ENCODE data around the gene NRIP1.
"Not testable (repeated sequence)": the region's sequence is repeated elsewhere in the genome, so short reads cannot be mapped to it uniquely, and the experiment has no call there.

Gene NRIP1

DNA sequence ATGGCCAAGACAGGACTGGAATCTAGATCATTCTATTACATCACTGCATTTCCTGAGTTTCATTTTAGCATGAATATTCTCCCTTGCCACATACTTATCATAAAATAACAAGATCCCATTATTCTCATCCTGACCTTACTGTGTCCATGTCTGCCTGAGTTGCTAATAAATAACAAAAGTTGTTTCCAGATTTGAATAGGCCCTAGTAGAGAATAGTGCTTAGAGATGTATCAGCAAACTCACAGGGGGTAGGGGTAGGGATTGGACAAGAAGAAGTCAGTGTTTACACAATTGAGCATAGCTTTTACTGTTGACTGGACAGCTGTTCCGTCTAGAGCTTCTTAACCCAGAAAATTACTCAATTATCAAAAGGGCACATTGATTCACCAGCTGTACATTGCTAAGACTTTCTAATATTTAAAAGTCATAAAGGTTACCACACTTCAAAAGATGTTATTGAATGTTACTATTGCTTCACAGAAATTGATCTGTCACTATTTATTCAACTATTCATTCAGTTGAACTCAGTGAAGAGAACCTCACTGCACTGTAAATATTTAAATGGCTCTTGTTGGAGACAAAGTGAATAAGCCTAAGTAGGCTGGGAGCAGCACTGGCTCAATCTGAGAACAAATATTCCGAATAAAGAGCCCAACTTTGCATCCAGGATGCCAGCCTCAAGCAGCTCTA lies 121.9 kb downstream of the NRIP1 start:
- in situ Hi-C loops (cut with MboI; ENCODE audit: low sequenced_read_pairs) = no loop called here

DNA sequence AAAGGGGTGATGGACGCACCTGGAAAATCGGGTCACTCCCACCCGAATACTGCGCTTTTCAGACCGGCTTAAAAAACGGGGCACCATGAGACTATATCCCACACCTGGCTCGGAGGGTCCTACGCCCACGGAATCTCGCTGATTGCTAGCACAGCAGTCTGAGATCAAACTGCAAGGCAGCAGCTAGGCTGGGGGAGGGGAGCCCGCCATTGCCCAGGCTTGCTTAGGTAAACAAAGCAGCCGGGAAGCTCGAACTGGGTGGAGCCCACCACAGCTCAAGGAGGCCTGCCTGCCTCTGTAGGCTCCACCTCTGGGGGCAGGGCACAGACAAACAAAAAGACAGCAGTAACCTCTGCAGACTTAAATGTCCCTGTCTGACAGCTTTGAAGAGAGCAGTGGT lies 137.5 kb downstream of the NRIP1 start:
- in situ Hi-C loops (cut with MboI; ENCODE audit: low sequenced_read_pairs) = not testable (repeated sequence)

DNA sequence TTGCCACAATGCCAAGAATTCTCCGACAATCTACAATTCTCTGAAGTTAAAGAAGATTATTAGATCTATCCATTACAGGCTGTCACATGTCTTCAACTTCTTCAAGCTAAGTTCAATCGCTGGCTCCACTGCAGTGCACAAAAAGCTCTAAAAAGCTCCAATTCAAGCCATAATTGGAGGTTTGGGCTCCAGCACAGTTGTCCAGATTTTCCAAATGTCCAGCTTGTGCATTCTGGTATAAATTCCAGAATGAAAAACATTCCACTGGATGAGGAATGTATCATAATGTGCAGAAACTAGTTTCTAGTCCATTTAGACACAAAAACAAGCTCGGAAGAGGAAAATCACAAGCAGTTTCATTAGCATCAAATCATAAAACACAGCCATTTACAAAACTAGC lies 138.6 kb downstream of the NRIP1 start:
- in situ Hi-C loops (cut with MboI; ENCODE audit: low sequenced_read_pairs) = no loop called here

DNA sequence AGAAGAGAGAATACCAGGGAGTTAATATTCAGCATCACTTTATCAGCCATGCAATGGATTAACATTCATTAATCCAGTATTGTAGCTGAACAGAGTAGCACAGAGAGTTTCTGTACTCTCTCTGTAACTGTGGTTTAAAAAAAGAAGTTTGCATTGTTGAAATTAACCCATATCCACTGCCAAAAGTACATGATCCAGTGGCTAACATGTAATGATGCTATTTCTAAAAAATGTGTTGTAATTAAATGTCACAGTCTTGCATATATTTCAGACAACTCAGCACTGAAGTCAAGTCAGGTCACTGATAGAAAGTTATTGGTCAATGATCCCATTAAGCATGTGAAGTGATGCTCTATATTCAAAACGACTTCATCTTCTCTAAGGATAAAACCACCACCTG lies 141.3 kb downstream of the NRIP1 start:
- in situ Hi-C loops (cut with MboI; ENCODE audit: low sequenced_read_pairs) = no loop called here

DNA sequence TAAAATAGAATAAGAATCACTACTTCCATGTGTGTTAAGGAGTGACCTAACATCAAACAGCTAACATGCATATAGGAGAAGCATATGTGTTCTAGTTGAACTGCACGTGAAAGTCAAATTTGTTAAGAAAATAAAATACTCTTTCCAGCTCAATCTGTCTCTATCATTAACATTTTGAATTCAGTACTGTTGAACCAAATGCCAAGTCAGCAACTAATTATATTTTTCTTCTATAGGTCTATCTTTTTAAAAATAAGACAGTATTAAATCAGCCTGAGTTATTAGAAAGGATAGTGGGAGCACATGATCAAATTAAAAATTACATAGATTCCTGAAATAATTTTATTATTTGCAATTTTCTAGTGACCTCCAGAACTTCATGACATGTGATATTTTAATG lies 141.8 kb downstream of the NRIP1 start:
- in situ Hi-C loops (cut with MboI; ENCODE audit: low sequenced_read_pairs) = no loop called here

DNA sequence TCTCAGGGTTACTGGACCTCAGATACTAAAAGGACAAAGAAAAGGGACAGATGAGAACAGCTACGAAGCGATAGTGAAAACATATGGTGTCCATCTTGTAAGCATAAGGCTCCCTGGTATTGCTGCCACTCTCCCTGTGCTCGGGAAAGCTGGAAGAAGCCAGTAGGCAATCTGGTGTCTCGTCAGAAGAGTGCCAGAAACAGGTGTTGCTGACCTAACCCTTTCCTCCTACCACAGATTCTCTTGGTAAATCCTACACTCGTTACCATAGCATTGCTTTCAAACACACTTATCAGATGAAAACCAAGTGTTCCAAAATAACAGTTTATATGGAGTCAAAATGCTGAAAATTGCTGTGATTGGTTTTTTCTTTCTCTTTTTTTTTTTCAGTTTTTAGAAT lies 146.3 kb downstream of the NRIP1 start:
- in situ Hi-C loops (cut with MboI; ENCODE audit: low sequenced_read_pairs) = no loop called here

DNA sequence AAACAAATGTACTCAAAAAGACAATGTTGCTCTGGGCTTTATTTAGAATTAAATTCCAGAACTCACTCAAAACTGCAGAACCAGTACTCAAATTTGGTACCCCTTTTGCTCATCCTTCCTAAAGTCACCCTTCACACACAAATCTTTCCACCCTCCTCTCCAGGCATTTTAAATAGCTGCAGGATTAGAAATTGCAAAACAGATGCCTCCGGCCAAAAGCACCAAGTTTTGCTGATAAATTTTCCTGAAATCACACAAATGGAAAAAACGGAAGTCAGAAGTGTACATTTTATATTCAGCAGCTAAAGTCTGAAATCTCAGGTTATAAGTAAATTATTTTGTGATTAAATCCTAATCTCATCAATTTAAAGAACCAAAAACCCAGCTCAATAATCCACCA lies 147.0 kb downstream of the NRIP1 start:
- in situ Hi-C loops (cut with MboI; ENCODE audit: low sequenced_read_pairs) = no loop called here

DNA sequence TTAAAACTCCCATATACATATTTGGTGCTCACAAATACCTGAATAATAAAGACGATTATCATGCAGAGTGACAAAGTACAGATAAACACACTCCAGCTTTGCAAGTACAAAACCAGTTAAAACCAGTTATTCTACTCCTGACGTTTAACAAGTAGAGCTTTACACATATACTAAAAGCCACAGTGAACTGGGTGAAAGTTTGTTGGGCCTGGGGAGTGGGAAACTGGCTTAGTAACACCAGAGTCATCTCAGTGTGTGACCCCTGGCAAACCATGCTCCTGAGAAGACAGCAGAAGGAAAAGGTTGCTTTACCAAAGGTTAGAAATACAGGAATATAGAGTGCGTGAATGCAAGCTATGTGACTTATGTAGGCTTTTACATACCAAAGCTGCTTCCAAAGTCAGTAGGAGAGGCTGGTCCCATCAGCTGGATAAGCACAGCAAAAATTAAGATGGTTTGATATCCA lies 148.1 kb downstream of the NRIP1 start:
- in situ Hi-C loops (cut with MboI; ENCODE audit: low sequenced_read_pairs) = no loop called here

DNA sequence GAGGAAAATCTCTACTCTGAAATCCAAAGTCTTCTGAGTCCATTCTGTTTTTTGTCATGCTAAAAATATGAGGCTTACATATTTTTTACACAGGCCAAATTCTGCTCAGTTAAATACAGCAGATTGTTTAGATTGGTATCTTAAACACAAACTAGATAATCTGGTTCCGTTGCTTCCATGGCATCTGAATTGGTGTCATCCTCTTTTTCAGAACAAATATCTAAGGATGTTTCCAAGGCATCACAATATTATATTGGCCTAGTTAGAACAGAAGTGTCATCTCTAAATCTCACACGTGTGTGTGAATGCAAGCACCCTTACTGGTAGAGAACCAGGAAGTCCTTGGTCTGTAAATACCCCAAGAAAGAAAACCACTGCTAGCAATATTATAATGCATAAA lies 151.2 kb downstream of the NRIP1 start:
- in situ Hi-C loops (cut with MboI; ENCODE audit: low sequenced_read_pairs) = no loop called here

DNA sequence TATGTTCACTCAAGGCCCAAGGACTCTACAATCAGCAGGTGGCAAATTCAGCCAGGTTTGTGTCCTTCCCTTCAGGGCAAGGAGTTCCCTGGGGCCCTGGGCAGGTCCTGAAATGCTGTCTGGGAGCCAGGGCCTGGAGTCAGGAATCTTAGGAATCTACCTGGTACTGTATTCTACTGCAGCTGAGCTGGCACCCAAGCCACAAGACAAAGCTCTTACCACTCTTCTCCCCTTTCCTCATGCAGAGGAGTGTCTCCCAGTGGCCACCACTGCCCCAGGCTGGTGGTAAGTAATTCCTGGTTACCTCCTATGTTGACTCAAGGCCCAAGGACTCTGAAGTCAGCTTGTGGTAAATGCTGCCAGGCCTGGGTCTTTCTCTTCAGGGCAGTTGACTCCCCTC lies 153.4 kb downstream of the NRIP1 start:
- in situ Hi-C loops (cut with MboI; ENCODE audit: low sequenced_read_pairs) = no loop called here

All from HL-60/S4 treated with retinoic acid at 250 ng/mL for 4 days and 3 days (cell line).